ENCODE data around the gene ZNF385C.

DNA sequence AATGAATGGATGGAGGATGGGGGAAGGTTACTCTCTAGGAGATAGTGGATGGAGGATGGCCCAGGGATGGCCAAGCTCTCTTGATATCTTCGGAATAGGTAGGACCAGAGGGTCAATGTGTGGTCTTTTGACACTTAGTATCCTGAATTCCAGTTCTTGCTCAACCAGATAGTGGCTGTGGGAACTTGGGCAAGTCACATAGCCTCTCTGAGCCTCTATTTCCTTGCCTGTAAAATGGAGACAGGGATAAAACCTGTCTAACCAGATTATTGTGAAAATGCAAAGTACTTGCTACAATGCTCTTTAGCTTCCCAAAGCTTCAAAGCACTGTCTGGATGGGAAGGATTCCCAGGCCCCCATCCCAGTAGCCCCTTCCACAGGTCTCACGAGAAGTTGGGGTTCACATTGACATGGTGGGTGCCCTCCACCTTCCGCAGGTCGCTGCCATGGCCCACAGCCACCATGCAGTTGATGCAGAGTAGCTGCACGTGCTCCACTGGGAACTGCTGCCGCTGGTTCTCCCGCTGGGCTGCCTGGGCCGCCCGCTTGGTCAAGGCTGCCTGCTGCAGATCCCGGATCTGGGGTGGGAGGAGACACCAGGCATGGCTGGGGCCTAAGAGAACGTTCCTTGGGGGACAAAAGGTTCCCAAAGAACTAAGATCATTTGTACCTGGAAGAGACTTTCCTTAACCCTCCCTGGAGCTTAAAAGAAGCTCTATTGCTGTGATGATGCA, 5.1 kb upstream of the ZNF385C start:
- TF ChIP-seq ZNF416 (CRISPR knock-in tag; IDR thresholded peaks at IDR 0.05) (no peak), JUN (CRISPR knock-in tag; IDR thresholded peaks at IDR 0.05) (no peak), SP1 (CRISPR knock-in tag; conservative IDR thresholded peaks at IDR 0.05) (no peak)
- TF ChIP-seq, protein P1, sequence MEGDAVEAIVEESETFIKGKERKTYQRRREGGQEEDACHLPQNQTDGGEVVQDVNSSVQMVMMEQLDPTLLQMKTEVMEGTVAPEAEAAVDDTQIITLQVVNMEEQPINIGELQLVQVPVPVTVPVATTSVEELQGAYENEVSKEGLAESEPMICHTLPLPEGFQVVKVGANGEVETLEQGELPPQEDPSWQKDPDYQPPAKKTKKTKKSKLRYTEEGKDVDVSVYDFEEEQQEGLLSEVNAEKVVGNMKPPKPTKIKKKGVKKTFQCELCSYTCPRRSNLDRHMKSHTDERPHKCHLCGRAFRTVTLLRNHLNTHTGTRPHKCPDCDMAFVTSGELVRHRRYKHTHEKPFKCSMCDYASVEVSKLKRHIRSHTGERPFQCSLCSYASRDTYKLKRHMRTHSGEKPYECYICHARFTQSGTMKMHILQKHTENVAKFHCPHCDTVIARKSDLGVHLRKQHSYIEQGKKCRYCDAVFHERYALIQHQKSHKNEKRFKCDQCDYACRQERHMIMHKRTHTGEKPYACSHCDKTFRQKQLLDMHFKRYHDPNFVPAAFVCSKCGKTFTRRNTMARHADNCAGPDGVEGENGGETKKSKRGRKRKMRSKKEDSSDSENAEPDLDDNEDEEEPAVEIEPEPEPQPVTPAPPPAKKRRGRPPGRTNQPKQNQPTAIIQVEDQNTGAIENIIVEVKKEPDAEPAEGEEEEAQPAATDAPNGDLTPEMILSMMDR (IDR thresholded peaks at IDR 0.05), result no peak
- TF ChIP-seq, protein P2, sequence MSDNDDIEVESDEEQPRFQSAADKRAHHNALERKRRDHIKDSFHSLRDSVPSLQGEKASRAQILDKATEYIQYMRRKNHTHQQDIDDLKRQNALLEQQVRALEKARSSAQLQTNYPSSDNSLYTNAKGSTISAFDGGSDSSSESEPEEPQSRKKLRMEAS (CRISPR knock-in tag; IDR thresholded peaks at IDR 0.05), result no peak
